ENCODE data around the gene ZFYVE28. TPM values are rescaled to one million over a fixed set of nuclear protein-coding genes. Genes with fewer than 3 reads are reported as not detected.

ZFYVE28 gene
- total RNA-seq, 1 donor from 2014 or later: 16.6 TPM

DNA sequence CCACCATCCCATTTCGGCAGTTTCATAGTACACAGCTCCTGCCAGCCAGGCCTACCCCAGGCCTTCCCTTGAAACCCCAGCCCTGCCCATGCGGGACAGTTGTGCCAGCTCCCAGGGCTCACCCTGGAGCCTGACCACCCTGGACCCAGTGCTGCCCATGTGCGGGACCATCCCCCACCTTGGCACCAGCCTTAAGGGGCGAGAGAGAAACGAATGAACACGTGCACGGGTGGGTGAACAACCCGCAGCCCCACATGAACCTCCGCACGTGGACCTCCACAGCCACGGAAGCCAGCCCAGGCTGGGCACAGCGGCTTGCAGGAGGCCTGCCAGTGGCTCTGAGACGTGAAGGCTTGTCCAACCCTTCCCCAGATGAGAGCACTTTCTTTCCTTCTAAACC lies 80.5 kb downstream of the ZFYVE28 start:
- Histone ChIP-seq H3K4me3 (no peak overlapping the region), H3K9me3 (no peaks in the 10 kb centered on the region), H3K27ac (no peak overlapping the region), H3K27me3 (no peaks in the 10 kb centered on the region), H3K36me3 (no peaks in the 10 kb centered on the region), H3K4me1 (no peaks in the 10 kb centered on the region)
- intact Hi-C loops (cut with DNase I): no loop called here
- TF ChIP-seq CTCF (IDR thresholded peaks at IDR 0.05): no peak
- ATAC-seq: no peak
- DNase-seq: no peak

GRCh38 chr4:2337131-2337723 lies 81.2 kb downstream of the ZFYVE28 start:
- no peaks in the 10 kb centered on the region for H3K36me3 ChIP-seq
- ATAC-seq (no peak), DNase-seq (no peak)
- TF ChIP-seq CTCF (IDR thresholded peaks at IDR 0.05): no peak
- no peaks in the 10 kb centered on the region for H3K4me1 ChIP-seq
- no peak overlapping the region for H3K4me3 ChIP-seq
- intact Hi-C loops (cut with DNase I): no loop called here
- H3K9me3 ChIP-seq: no peaks in the 10 kb centered on the region
- H3K27me3 ChIP-seq: no peaks in the 10 kb centered on the region
- H3K27ac ChIP-seq: no peak overlapping the region

DNA sequence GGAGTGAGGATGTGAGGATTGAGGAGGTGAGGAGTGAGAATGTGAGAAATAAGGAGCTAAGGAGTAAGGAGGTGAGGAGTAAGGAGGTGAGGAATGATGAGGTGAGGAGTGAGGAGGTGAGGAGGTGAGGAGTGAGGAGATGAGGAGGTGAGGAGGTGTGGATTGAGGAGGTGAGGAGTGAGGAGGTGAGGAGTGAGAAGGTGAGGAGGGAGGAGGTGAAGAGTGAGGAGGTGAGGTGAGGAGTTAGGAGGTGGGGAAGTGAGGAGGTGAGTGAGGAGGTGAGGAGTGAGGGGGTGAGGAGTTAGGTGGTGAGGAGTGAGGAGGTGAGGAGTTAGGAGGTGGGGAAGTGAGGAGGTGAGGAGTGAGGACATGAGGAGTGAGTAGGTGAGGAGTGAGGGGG lies 81.8 kb downstream of the ZFYVE28 start:
- no peak for ATAC-seq
- no peaks in the 10 kb centered on the region for H3K4me1 ChIP-seq
- no peak overlapping the region for H3K27ac ChIP-seq
- no peaks in the 10 kb centered on the region for H3K27me3 ChIP-seq
- intact Hi-C loops (cut with DNase I): no loop called here
- H3K4me3 ChIP-seq: no peak overlapping the region
- DNase-seq: no peak
- no peaks in the 10 kb centered on the region for H3K9me3 ChIP-seq
- no peak for TF ChIP-seq CTCF (IDR thresholded peaks at IDR 0.05)
- no peaks in the 10 kb centered on the region for H3K36me3 ChIP-seq

- ATAC-seq (no peak), DNase-seq (no peak)
- TF ChIP-seq CTCF (IDR thresholded peaks at IDR 0.05): no peak
- intact Hi-C loops (cut with DNase I): no loop called here
- Histone ChIP-seq H3K9me3 (no peaks in the 10 kb centered on the region), H3K4me3 (no peak overlapping the region), H3K27ac (no peak overlapping the region), H3K4me1 (no peaks in the 10 kb centered on the region), H3K36me3 (no peaks in the 10 kb centered on the region), H3K27me3 (no peaks in the 10 kb centered on the region)
Observed at GRCh38 chr4:2335729-2336101, 82.7 kb downstream of the ZFYVE28 start.

DNA sequence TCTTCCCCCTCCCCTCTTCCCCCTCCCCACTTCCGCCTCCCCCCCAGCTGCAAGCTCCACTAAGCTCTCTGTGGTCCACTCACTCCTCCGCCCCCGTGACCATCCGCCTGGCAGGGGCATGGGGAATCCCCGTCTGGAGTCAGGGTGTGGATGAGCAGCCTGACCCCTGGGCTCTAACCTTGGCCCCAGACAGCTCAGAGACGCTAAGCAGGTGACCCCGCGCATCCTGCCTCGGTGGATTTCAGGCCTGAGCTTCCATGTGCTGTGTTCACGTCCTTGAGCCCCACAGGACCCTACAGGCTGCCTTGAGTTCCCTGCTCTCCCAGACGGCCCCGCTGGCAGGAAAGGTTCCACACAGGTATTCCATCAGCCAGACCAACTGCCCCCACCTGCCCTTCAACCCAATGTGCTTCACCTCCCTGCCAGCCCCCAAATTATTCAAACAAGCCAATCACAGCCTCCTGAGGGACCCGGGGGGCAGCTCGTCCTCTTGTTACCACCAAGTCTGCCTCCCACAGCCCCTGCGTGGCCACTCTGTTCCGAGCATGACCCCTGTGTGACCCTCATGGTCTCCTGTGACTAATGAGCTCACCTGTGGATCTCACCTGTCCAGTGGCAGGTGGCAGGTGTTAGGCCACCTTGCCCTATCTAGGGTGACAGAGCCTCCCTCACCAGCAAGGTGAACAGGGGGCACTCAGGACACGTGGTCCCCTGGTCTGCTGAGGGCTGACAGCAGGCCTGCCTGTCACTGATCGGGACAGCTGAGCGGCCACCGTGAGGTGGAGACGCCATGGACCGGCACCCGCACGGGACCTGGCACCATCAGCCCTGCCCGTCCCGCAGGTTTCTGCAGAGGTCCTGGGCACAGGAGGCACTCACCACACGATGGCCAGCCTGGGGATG lies 83.4 kb downstream of the ZFYVE28 start:
- no peak overlapping the region for H3K27ac ChIP-seq
- no peaks in the 10 kb centered on the region for H3K4me1 ChIP-seq
- H3K36me3 ChIP-seq: no peaks in the 10 kb centered on the region
- intact Hi-C loops (cut with DNase I): no loop called here
- H3K9me3 ChIP-seq: no peaks in the 10 kb centered on the region
- no peak for ATAC-seq
- DNase-seq: no peak
- H3K27me3 ChIP-seq: no peaks in the 10 kb centered on the region
- no peak overlapping the region for H3K4me3 ChIP-seq
- TF ChIP-seq CTCF (IDR thresholded peaks at IDR 0.05): no peak
